ENCODE data around the gene CHRD.

CHRD gene

DNA sequence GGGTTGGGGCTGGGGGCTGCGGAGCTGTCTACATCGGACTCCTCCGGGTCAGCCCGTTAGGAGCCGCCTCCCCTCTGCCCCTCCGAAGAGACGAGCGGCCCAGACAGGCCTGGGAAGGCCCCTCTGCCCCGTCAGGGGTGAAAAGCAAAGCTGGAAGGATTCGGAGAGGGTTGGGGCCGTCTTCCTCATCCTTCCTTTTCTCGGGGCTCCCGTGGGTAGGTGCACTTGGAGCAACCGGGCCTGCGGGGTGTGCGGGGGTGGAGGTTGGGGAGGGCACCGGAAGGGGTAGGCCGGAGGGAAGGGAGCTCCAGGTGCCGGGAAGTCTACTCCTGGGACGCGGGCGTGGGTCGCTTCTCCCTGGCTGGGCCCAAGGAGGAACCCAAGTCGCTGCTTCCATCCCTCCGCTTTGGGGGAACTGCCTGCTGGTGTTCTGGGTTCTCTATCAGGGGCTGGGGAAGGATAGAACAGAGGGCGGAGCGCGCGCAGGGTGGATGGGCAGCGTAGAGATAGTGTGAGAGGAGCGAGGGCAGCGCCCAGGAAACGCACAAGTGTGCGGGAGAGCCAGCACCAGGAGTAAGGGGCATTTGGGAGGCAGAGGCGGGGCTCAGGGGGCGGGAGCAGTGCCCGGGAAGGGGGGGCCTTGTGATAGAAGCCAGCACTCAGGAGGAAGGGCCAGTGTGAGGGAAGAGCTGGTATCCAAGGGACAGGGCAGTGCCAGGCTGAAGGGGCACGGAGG lies 17.8 kb upstream of the CHRD start:
- DNase-seq = peak in 3 of 5 experiments; percentile 15 to 57 (median 18)

DNA sequence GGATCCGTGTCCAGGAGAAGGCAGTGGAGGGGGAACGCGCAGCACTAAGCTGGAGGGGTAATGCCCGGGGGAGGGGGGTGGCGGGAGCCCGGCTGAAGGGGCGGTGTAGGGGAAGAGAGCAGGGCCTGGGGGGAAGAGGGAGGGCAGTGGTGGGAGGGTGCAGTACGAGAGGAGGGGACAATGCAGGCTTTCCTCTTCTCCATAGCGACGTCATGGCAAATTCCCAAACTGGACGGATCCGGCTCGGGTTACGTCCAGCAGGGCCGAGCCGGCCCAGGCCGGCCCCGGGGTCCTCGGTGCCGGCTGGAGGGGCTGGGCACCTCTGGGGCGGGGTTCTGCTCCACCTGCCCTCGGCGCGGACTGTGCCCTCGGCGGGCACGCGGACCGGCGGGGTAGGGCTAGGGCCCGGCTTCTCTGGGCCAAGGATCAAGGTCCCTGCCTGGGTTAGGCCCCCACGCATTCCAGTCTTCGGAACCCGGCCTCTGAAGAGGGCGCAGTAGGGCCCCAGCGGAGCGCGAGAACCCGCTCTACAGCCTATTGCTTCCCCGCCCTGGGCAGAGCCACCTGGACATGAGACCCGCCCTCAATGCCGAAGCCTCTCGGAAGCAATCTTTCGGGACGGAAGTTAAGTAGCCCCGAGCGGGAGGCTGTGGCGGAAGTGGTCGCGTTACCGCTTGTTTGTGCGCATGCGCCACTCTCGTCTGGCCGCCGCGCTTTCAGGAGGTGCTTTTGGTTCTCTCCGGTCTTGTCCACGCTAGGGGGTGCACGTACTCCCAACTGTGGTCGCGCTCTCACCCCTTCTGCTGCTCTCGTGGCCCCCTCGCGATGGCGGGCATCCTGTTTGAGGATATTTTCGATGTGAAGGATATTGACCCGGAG lies 16.9 kb upstream of the CHRD start:
- DNase-seq = peak; percentile 82 to 97 (median 92)

DNA sequence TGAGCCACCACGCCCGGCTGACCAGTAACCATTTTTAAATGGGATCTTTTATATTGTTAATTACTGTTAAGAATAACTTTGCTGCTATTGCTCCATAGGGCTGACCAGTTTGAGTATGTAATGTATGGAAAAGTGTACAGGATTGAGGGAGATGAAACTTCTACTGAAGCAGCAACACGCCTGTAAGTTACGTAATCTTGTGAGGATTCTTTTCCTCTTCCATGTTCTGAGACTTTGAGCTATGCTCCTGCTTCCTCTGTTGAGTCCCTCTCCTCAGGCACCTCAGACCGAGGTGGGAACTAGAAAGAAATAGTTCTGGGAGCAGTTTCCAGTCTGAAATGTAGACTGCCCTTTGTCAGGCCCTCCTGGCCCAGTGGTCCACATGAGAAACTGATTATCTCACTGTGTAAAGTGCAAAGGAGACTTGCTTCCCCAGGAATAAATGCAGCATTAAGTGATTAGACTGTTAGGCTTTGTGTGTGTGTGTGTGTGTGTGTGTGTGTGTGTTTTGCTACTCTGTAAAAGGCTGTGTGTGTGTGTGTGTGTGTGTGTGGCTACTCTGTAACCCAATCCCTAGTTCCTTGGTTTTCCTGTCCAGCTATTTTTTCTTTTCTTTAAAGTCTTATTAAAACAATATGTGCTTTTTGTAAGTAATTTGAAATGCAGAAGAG lies 13.1 kb upstream of the CHRD start:
- DNase-seq = no peak

DNA sequence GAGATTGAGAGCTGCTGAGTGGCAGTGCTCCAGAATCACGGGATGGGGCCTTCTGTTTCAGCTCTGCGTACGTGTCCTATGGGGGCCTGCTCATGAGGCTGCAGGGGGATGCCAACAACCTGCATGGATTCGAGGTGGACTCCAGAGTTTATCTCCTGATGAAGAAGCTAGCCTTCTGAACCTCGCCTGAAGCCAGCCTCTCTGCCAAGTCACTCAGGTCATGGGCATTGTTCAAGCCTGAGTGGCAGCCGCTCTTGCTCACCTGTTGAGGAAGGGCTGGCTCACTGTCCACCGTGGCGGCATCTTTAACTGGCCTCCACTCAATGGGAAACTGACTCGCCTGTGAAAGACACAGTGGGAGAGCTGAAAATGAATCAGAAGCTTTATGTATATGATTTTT lies 11.7 kb upstream of the CHRD start:
- DNase-seq = no peak

DNA sequence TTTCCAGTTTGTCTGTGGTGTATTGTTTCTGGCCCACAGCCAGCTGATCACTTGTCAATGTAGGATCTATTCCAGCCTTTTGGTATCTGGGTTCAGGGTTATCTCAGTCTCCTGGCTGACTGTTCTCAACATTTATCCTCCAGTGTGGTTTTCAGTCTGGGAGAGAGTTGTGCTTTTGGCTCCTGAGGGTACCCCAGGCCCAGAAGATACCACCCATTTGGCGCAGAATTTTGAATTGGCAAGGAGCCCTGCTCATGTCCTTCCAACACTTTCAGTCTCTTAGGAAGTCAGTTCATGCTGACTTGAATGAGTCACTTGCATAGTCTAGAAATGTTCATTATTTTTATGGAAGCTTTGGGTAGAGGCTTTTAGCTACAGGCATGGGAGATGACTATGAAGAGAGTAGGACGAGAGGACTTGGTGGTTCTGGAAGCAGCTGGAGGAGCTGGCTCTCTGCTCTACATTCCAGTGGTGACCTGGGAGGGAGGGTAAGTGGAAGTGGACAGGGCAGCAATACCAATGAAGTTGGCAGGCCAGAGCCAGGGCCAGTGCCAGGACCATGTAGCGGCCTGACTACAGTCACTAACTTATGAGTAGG lies 11.2 kb upstream of the CHRD start:
- DNase-seq = no peak

DNA sequence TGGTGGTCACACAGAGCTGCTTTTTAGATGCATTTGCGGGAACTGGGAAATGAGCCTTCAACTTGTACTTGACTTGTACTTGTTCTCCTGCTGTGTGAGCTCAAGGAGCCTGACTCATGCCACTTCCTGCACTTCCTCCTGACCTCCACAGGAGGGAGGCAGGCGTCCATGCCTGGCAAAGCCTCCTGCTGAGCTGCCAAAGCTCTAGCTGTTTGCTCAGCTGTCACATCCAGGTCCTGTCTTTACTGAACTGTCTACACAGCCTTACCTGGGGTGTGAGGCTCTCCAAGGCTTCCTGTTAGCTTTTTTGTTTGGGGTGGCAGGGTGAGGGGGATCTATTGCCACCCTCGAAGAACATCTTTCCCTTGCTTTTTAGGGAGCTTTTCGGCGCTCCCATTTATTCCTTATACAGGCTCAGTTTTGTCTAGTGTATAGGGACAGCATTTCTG lies 8.3 kb upstream of the CHRD start:
- peak in 4 of 5 experiments; percentile 16 to 82 (median 36) for DNase-seq

DNA sequence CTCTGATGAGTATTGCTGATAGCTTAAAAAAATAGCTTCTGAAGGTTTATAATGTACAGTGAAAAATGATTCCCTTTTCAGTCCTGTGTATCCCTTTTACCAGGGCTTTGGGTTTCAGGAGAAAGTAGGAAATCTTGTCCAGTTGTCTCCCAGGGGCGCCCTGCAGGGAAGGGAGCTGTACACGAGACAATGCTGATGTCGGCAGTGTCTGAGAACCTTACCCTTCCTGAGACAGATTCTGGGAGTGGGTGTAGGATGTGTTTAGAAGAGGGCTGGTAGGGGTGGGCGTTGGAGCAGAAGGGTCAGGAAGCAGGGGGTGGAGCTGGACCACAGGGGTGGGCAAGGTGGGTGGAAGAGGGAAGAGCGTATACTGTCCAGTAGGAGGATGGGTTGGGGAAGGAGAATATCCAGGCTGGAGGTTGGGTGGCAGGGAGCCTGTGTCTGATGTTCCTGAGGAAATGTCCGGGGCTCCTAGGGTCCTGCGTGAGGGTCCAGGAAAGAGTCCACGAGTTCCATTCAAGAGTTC lies 7.5 kb upstream of the CHRD start:
- no peak for DNase-seq

DNA sequence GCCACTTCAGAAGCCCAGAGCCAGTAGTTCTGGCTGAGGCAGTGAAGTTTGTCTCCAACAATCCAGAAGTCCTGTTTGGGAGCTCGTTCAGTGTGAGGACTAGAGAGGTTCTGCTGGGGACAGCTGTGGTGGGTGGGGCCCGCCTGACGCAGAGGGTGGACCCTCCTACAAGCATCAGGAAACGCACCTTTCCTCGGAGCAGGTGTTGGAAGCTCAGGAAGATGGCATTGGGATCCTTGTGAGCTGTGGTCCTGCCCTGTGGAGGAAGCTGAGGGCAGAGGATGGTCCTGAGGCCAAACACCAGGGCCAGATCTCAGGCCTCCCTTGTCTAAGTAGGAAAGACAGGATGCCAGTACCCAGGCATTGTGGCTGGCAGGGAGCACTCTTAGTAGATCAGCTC lies 6.9 kb upstream of the CHRD start:
- no peak for DNase-seq

DNA sequence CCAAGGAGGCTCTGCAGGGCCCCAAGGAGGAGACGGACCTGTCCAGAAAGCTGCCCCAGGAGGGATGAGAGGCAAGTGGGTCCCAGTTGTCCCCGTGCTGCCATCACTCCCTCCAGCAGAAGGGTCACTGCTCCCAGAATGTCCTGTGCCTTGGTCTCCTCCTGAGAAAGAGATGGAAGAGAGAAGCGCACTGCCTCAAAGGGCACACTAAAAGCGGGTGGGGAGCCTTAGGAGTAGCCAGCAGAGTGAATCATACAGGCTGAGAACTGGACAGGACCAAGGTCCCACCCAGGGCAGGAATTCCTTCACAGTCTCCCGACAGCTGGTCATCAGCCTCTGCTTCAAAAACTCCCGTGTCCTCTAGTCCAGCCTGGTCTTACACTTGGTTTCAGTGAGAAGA lies 6.4 kb upstream of the CHRD start:
- DNase-seq = no peak

DNA sequence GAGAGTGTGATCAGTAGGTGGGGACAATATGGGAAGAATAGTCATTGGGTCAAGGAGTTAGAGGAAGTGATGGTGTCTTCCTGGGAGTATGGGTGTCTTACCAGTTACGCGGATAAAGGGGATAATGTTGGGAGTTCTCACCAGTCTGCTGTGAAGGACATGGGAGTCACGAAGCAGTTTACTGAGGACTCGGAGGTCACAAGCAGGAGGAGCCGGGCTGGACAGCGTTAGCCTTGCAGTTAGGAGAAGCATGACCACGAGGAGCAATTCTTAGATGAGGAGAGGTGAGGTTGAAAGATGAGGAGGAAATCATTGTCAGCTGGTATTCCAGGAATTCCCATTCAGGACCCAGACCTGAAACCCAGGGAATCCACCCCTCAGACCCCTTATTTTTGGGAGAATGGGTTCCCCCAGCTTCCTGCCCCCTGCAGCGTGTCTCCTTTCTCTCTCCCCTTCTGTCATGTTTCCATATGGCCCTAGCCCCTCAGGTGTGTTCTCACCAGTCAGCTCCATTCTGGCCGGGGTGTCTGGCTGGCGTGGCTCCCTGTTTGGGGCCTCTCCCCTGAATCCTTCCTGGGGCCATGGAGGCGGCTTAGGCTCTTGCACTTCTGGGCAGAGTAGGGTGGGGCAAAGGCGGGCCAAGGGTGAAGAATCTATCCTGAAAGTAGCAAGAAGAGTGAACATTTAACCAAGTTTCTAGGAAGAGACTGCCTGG lies 4.0 kb upstream of the CHRD start:
- no peak for DNase-seq

DNA sequence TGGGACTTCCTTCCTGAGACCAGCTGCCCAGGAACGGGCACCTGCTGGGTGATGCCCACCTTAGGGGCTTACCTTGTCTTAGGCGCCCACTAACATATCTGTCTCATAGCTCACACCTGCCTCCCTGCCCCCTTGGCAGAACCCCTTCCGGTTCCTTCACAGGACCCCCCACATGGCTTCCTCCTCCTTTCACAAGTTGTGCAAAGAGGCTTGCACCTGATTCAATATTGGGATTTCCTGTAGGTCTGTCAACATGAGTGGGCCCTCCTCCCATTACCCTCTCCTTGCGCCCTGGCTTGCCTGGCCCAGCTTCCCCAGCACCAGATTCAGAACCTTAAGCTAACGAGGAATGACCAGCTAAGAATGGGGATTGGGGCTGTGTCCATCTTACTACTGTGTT lies 2.5 kb upstream of the CHRD start:
- no peak for DNase-seq

DNA sequence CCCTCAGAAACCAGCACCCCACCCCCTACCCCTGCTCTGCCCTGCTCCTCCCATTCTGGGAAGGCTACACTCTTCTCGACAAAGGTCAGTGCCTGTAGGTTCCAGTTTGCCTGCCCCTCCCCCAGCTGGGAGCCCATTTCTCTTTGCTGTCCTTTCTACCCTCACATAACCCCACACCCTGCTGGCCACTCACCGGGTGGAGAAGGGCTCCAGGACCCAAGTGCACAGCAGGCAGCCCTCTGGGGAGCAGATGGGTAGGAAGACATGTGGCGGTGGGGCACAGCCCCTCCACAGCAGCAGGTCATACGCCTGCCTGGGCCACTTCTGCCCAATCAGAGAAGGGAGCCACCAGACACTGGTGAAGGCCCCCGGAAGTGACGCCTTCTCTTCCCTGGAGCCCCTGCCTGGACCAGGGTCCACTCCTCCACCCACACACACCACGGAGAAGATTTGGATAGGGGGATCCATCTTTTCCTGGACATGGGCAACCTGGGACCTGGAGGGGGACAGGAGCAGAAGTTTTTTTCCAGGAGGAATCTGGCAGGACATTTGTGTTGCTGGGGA lies 1.9 kb upstream of the CHRD start, which contains the start of gene THPO:
THPO (minus strand) TSS at position 326 of the 564 bp plus-strand sequence. CDS start 1,948 bp downstream, outside the sequence.
- no peak for DNase-seq

DNA sequence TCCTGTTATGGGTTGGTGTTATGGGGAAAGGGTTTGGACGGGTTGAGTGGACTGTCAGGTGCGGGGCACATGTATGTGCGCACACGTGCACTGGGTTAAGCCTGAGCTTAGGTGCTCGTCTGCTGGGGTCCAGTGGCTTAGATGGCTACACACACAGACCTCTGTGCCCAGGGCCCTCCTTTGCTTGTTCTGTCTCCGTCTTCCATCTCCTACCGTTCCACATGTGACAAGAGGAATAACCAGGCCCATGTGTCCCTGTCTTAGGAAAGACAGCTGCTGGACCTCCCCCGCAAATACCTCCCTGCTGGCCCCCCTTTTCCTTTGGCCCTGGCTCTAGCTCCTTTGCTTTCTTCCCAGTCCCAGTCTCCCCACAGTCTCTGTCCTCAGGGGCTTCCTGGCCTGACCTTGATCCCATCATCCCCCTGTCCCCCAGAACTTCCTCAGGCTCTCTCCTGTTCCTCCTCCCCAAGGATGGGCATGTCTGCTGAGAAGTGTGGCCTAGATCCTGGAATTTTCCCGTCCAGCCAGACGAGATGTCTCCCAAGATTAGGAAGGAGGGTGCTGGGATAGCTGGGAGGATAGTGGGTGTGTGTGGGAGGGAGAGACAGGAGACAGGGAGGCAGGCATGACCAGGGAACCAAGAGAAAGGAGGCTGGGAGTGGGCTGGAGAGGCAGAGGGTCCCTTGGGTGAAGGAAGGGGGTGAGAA lies 1.1 kb upstream of the CHRD start:
- no peak for DNase-seq

DNA sequence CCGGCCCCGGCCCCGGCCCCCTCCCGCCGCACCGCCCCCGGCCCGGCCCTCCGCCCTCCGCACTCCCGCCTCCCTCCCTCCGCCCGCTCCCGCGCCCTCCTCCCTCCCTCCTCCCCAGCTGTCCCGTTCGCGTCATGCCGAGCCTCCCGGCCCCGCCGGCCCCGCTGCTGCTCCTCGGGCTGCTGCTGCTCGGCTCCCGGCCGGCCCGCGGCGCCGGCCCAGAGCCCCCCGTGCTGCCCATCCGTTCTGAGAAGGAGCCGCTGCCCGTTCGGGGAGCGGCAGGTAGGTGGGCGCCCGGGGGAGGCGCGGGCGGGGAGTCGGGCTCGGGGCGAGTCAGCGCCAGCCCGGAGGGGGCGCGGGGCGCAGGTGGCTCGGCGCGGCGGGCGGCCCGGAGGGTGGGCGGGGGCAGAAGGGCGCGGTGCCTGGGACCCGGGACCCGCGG lies 352 bp downstream of the CHRD start:
- peak in 1 of 5 experiments; percentile 27 for DNase-seq

DNA sequence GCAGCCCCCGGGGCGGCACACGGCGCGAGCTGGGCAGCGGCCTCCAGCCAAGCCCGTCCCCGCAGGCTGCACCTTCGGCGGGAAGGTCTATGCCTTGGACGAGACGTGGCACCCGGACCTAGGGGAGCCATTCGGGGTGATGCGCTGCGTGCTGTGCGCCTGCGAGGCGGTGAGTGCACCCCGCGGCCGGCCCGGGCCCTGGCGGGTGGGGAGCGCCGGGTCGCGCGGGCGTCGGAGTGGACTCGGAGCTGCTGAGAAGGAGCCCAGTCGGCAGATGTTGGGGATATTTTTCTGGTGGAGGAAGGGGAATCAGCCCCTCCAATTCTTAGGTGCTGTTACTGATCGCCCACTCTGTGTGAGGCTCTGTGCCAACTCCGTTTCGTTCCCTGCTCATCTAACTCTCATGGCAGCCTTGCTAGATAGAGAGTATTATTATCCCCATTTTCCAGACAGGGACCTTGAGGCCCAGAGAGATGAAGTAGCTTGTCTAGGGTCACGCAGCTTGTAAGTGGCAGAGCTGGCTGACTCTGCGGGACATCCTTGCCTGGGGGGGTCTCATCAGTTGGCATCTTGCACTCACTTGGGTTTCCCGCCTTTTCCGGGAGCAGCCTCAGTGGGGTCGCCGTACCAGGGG lies 890 bp downstream of the CHRD start:
- DNase-seq = no peak

DNA sequence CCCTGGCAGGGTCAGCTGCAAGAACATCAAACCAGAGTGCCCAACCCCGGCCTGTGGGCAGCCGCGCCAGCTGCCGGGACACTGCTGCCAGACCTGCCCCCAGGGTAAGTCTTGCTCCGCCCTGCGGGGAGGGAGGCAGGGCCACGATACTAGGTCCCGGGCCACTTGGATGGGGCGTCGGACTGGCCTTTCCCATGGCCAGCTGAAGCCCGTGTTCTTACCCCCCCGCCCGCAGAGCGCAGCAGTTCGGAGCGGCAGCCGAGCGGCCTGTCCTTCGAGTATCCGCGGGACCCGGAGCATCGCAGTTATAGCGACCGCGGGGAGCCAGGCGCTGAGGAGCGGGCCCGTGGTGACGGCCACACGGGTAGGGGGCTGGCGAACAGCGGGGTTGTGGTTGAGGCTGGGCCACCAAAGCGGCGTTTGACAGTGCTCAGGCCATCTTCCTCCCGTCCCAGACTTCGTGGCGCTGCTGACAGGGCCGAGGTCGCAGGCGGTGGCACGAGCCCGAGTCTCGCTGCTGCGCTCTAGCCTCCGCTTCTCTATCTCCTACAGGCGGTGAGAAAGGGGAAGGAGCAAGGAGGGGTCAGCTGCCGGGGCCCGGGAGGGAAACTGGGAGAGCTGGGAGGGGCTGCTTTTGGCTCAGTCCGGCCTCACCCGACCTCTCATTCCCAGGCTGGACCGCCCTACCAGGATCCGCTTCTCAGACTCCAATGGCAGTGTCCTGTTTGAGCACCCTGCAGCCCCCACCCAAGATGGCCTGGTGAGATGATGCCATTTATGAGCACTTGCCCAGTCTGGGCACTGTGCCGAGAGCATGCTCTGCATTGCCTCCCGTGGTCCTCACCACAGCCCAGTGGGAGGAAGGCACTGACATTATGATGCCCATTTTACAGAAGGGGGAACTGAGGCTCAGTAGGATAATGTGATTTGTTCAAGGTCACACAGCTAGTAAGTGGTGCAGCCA lies 1.7 kb downstream of the CHRD start:
- no peak for DNase-seq

DNA sequence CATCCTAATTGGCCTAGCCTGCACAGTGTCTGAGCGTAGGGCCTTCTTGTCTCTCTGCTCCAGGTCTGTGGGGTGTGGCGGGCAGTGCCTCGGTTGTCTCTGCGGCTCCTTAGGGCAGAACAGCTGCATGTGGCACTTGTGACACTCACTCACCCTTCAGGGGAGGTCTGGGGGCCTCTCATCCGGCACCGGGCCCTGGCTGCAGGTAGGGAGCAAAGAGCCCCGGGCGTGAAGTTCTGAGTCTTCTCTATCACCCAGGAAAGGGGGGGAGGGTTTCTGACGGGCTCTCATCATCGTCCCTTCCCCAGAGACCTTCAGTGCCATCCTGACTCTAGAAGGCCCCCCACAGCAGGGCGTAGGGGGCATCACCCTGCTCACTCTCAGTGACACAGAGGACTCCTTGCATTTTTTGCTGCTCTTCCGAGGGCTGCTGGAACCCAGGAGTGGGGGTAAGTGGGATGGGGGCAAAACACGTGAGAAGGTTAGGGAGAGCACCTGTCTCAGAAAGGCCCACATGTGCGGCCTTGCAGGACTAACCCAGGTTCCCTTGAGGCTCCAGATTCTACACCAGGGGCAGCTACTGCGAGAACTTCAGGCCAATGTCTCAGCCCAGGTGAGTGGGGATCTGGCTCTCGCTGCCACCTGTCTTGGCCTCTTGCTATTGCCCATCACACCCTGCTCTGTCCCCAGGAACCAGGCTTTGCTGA lies 2.6 kb downstream of the CHRD start:
- DNase-seq = no peak

DNA sequence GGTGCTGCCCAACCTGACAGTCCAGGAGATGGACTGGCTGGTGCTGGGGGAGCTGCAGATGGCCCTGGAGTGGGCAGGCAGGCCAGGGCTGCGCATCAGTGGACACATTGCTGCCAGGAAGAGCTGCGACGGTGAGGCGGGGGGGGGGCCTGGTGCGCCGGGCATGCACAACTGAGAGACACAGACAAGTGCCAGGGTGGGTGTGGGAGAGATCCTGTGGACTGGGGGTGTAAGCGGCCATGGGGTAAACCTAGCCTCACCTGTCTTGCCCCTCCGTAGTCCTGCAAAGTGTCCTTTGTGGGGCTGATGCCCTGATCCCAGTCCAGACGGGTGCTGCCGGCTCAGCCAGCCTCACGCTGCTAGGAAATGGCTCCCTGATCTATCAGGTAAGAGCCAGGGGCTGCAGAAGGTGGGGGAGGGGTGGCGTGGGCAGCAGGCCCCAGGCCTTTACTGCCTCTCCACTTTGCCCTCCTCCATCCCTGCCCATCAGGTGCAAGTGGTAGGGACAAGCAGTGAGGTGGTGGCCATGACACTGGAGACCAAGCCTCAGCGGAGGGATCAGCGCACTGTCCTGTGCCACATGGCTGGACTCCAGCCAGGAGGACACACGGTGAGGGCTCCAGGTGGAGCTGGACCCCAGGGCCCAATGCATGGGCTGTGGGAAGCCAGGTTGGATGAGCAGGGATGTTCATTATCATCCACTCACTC lies 3.3 kb downstream of the CHRD start:
- no peak for DNase-seq

All from T-helper 2 cell (primary cell).